ENCODE results near the gene EPHB1.

DNA sequence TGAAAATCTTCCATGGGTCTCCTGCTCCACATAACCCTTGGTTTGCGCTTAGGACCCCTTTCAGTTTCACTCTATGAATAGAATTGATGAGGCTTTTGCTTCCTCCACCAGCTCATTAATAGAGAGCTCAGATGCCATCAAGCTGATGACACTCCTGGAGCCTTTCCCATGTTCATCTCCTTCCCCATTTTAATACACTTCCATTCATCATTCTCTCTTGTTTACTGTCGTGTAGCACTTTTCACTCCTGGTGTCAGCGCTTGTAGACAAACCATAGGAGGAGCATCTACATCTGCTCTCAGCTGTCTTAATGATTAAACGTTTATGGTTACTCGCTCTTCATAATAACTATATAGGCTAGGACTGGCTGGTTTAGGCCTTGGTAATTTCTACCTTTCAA lies 363.5 kb downstream of the EPHB1 start:
- TF ChIP-seq CTCF (conservative IDR thresholded peaks at IDR 0.05; ENCODE audit: low read depth, low read length) (no peak), EZH2 (IDR thresholded peaks at IDR 0.05; ENCODE audit: borderline replicate concordance, low read depth, low read length, poor library complexity, severe bottlenecking) (no peak)

Data from A673 (cell line).